A673 (cell line): ENCODE results near the gene SLFN5. TPM values are rescaled to one million over a fixed set of nuclear protein-coding genes. Genes with fewer than 3 reads are reported as not detected.
"Not testable (repeated sequence)": the region's sequence is repeated elsewhere in the genome, so short reads cannot be mapped to it uniquely, and the experiment has no call there.

Experiments used
- BruUV-seq: library from RNA; stranded (reverse); fragments of 400-500 nt; replicated peaks from 2 replicates; lab custom pipeline; 2021; lab: Mats Ljungman, UMichigan
- CTCF ChIA-PET: fragments of 300-600 bp; sonication (Branson Sonifier 250); formaldehyde crosslinking; loops from one replicate; lab custom pipeline; 2022; ENCODE audit warnings: antibody characterized with exemption; lab: Charles Lee
- POLR2A ChIA-PET: fragments of 300-600 bp; sonication (Branson Sonifier 250); formaldehyde crosslinking; loops from one replicate; lab custom pipeline; 2022; ENCODE audit warnings: antibody characterized with exemption; ENCODE audit not compliant: low non-redundant PET; lab: Charles Lee
- DNase-seq: peaks from one replicate; pipeline ENCODE4 v3.0.0-alpha.2; 2015; ENCODE audit warnings: low spot score
- H3K27ac ChIP-seq: fragments of 200-600 bp; sonication (generic); 2 replicates; pipeline ENCODE4 v1.5.1; 2016; ENCODE audit warnings: mixed run types, low read depth, mild to moderate bottlenecking, mixed read lengths, antibody characterized with exemption, low read length; ENCODE audit not compliant: poor library complexity, severe bottlenecking
- H3K27me3 ChIP-seq: fragments of 200-600 bp; sonication (generic); replicated peaks from 2 replicates; pipeline ENCODE4 v1.6.1; 2017; ENCODE audit warnings: mixed run types, low read depth, mild to moderate bottlenecking, mixed read lengths, antibody characterized with exemption, low read length; ENCODE audit not compliant: insufficient read depth, poor library complexity
- H3K36me3 ChIP-seq: fragments of 200-600 bp; sonication (generic); 2 replicates; pipeline ENCODE4 v1.6.1; 2016; ENCODE audit warnings: mixed run types, mild to moderate bottlenecking, mixed read lengths, antibody characterized with exemption, low read length; ENCODE audit not compliant: insufficient read depth, poor library complexity, severe bottlenecking
- H3K4me1 ChIP-seq: fragments of 200-600 bp; sonication (generic); 2 replicates; pipeline ENCODE4 v1.6.1; 2017; ENCODE audit warnings: mixed run types, mild to moderate bottlenecking, mixed read lengths, antibody characterized with exemption, low read length; ENCODE audit not compliant: insufficient read depth, poor library complexity, severe bottlenecking
- H3K4me3 ChIP-seq: fragments of 200-600 bp; sonication (generic); 2 replicates; pipeline ENCODE4 v1.5.1; 2016; ENCODE audit warnings: low read depth, mixed run types, mild to moderate bottlenecking, mixed read lengths, low read length; ENCODE audit not compliant: poor library complexity, severe bottlenecking
- H3K9me3 ChIP-seq: fragments of 200-600 bp; sonication (generic); 2 replicates; pipeline ENCODE4 v1.6.1; 2016; ENCODE audit warnings: mixed run types, low read depth, mild to moderate bottlenecking, mixed read lengths, antibody characterized with exemption, low read length; ENCODE audit not compliant: poor library complexity, severe bottlenecking
- EZH2 ChIP-seq: fragments of 200-600 bp; sonication (generic); IDR thresholded peaks from 2 replicates; pipeline ENCODE4 v1.6.1; 2017; ENCODE audit warnings: borderline replicate concordance, low read depth, mild to moderate bottlenecking, mixed read lengths, antibody characterized with exemption, low read length; ENCODE audit not compliant: poor library complexity, severe bottlenecking
- intact Hi-C: fragments of 100-400 bp; cut with micrococcal nuclease; formaldehyde crosslinking; loops from one replicate; pipeline ENCODE4 v1.10.0; 2022; ENCODE audit not compliant: unreplicated experiment
- total RNA-seq: library from RNA; stranded (reverse); gene quantifications from 2 replicates; pipeline ENCODE4 v1.2.3, GENCODE V29; 2021
- TF ChIP-seq, protein P1 (sequence below): fragments of 300-800, 200-600 bp; sonication (generic); conservative IDR thresholded peaks from 2 replicates; pipeline ENCODE4 v1.5.1; 2017; ENCODE audit warnings: low read depth, mild to moderate bottlenecking, antibody characterized with exemption, low read length, moderate library complexity, mixed read lengths

Gene SLFN5
- total RNA-seq, 1 experiment from 2014 or later: 5.2 TPM

DNA sequence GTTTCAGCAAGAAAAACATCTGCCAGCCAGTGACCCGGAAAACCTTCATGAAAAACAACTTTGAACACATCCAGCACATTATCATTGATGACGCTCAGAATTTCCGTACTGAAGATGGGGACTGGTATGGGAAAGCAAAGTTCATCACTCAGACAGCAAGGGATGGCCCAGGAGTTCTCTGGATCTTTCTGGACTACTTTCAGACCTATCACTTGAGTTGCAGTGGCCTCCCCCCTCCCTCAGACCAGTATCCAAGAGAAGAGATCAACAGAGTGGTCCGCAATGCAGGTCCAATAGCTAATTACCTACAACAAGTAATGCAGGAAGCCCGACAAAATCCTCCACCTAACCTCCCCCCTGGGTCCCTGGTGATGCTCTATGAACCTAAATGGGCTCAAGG, 22.2 kb downstream of the SLFN5 start:
- no peak overlapping the region for H3K4me3 ChIP-seq
- H3K27me3 ChIP-seq: no peaks in the 10 kb centered on the region
- H3K27ac ChIP-seq: no peak overlapping the region
- ChIA-PET POLR2A (no interaction called here), CTCF (no interaction called here)
- no peak for TF ChIP-seq EZH2
- TF ChIP-seq, protein P1, sequence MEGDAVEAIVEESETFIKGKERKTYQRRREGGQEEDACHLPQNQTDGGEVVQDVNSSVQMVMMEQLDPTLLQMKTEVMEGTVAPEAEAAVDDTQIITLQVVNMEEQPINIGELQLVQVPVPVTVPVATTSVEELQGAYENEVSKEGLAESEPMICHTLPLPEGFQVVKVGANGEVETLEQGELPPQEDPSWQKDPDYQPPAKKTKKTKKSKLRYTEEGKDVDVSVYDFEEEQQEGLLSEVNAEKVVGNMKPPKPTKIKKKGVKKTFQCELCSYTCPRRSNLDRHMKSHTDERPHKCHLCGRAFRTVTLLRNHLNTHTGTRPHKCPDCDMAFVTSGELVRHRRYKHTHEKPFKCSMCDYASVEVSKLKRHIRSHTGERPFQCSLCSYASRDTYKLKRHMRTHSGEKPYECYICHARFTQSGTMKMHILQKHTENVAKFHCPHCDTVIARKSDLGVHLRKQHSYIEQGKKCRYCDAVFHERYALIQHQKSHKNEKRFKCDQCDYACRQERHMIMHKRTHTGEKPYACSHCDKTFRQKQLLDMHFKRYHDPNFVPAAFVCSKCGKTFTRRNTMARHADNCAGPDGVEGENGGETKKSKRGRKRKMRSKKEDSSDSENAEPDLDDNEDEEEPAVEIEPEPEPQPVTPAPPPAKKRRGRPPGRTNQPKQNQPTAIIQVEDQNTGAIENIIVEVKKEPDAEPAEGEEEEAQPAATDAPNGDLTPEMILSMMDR: no peak
- BruUV-seq: no TSS peak
- H3K36me3 ChIP-seq: no peaks in the 10 kb centered on the region
- DNase-seq: no peak
- H3K4me1 ChIP-seq: peaks cover 5% of the 10 kb centered on the region
- intact Hi-C loops: no loop called here
- no peaks in the 10 kb centered on the region for H3K9me3 ChIP-seq

DNA sequence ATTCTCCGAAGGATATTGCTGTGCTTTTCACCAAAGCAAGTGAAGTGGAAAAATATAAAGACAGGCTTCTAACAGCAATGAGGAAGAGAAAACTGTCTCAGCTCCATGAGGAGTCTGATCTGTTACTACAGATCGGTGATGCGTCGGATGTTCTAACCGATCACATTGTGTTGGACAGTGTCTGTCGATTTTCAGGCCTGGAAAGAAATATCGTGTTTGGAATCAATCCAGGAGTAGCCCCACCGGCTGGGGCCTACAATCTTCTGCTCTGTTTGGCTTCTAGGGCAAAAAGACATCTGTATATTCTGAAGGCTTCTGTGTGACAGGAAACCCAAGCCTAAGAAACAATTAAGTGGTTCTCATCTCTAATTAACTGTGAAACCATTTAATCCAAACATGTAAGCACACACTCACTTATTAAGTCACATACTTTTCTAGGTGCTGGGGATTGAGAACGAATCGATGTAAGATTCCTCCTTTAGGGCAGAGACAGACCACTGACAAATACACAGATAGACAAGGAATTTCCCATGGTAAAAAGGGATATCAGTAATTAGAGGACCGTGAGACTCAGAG, 22.8 kb downstream of the SLFN5 start:
- no peaks in the 10 kb centered on the region for H3K36me3 ChIP-seq
- H3K27me3 ChIP-seq: no peaks in the 10 kb centered on the region
- no peak overlapping the region for H3K4me3 ChIP-seq
- peaks cover 5% of the 10 kb centered on the region for H3K4me1 ChIP-seq
- H3K9me3 ChIP-seq: no peaks in the 10 kb centered on the region
- TF ChIP-seq, protein P1: no peak
- TF ChIP-seq EZH2: no peak
- no peak for DNase-seq
- BruUV-seq: no TSS peak
- H3K27ac ChIP-seq: no peak overlapping the region
- POLR2A ChIA-PET: no interaction called here
- CTCF ChIA-PET: no interaction called here
- intact Hi-C loops: no loop called here

DNA sequence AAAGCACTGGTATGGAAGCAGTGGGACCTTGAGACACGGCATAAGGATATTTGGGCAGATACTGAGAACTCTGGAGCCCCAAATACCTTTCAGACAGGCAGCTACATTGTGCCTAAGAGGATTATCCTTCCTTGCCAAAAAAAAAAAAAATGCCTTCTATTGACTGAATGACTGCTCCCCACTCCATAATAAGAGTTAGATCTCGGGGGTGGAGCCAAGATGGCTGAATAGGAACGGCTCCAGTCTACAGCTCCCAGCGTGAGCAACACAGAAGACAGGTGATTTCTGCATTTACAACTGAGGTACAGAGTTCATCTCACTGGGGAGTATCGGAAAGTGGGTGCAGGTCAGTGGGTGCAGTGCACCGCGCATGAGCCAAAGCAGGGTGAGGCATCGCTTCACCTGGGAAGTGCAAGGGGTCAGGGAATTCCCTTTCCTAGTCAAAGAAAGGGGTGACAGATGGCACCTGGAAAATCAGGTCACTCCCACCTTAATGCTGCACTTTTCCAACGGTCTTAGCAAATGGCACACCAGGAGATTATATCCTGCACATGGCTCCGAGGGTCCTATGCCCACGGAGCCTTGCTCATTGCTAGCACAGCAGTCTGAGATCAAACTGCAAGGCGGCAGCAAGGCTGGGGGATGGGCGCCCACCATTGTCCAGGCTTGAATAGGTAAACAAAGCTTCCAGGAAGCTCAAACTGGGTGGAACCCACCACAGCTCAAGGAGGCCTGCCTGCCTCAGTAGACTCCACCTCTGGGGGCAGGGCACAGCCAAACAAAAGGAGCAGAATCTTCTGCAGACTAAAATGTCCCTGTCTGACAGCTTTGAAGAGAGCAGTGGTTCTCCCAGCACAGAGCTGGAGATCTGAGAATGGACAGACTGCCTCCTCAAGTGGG, 31.5 kb downstream of the SLFN5 start:
- BruUV-seq, H3K9me3 ChIP-seq, H3K4me1 ChIP-seq, DNase-seq, H3K27me3 ChIP-seq, H3K27ac ChIP-seq, H3K4me3 ChIP-seq, intact Hi-C loops, H3K36me3 ChIP-seq, POLR2A ChIA-PET: not testable (repeated sequence)
- CTCF ChIA-PET: interaction anchor here (0.6 kb wide), 1 partner anchor 854 kb away, joined by 3 read pairs; no protein-coding TSS in a partner anchor

DNA sequence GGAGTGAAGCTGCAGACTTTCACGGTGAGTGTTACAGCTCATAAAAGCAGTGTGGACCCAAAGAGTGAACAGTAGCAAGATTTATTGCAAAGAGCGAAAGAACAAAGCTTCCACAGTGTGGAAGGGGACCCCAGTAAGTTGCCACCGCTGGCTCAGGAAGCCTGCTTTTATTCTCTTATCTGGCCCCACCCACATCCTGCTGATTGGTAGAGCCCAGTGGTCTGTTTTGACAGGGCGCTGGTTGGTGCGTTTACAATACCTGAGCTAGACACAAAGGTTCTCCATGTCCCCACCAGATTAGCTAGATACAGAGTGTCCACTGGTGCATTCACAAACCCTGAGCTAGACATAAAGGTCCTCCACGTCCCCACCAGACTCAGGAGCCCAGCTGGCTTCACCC, 35.6 kb downstream of the SLFN5 start:
- H3K27ac ChIP-seq, CTCF ChIA-PET, H3K4me1 ChIP-seq, POLR2A ChIA-PET, H3K9me3 ChIP-seq, DNase-seq, H3K36me3 ChIP-seq, BruUV-seq, H3K27me3 ChIP-seq, H3K4me3 ChIP-seq, intact Hi-C loops: not testable (repeated sequence)

DNA sequence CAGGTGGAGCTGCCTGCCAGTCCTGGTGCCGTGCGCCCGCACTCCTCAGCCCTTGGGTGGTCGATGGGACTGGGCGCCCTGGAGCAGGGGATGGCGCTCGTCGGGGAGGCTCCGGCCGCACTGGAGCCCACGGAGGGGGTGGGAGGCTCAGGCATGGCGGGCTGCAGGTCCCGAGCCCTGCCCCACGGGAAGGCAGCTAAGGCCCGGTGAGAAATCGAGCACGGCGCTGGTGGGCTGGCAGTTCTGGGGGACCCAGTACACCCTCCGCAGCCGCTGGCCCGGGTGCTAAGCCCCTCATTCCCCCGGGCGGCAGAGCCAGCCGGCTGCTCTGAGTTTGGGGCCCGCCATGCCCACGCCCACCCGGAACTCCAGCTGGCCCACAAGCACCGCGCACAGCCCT, 36.0 kb downstream of the SLFN5 start:
- H3K27ac ChIP-seq, intact Hi-C loops, DNase-seq, H3K4me1 ChIP-seq, H3K4me3 ChIP-seq, BruUV-seq, H3K27me3 ChIP-seq, H3K9me3 ChIP-seq, H3K36me3 ChIP-seq, CTCF ChIA-PET, POLR2A ChIA-PET: not testable (repeated sequence)
